DMS79 (cell line): ENCODE measurements around the gene INCA1.
"Not testable (repeated sequence)": the region's sequence is repeated elsewhere in the genome, so short reads cannot be mapped to it uniquely, and the experiment has no call there.

Experiments used
- DNase-seq: peaks from one replicate; lab custom pipeline; 2025; lab: John Stamatoyannopoulos, UW

Gene INCA1

GRCh38 chr17:4997302-4998026 is at the start of gene INCA1, which contains the start of gene KIF1C:
TSS of gene INCA1 (minus strand) at chr17:4997522. CDS start at chr17:4994437, 3,085 bp downstream.
TSS of gene KIF1C (plus strand) at chr17:4997950. CDS start at chr17:5000247, 2,297 bp downstream.
- peak; percentile 77 for DNase-seq

DNA sequence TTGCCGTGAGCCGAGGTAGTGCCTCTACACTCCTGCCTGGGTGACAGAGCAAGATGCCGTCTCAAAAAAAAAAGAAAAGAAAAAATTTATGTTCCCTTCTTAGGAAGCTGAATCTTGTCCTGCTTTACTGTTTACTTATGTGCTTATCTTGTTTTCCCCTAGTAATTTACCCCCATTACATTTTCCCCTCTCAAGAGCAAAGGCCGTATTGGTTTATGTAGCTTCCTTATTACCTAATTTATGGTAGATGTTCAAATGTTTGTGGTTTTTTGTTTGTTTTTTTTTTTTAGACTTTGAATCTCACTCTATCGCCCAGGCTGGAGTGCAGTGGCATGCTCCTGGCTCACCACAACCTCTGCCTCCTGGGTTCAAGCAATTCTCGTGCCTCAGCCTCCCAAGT is 48.2 kb upstream of the INCA1 start:
- DNase-seq, result no peak

DNA sequence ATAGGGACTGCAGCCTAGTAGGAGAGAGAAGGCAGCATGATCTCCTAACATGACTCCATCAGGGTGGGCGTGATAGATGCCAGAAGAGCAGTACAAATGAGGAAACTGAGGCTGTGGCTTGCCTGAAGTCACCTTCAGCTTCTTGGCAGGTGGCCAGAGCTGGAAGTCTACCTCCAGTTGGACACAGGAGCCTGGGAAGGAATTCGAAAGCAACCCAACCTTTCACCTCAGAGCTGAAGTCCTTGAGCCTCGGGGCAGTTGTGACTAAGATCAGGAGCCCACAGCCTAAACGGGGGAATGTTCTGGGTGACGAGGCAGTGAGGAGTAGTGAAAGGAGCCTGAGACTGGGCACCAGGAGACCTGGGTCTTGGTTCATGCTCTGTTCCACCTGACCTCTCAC is 47.3 kb upstream of the INCA1 start:
- no peak for DNase-seq

DNA sequence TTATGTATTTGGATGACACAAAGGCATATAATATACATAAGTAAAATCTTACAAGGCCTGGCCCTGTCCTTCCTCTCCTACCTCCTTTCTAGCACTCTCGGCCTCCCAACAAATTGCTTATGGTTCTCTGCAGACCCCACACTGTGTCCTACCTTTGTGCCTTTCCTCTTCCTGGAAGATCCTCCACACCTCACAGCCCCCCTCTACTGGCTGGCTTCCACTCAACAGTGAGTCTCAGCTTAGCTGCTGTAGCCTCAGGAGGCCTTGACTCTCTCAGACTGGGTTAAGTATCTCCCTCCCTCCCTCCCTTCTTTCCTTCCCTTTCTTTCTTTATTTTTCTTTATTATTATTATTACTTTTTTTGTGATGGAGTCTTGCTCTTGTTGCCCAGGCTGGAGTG is 46.2 kb upstream of the INCA1 start:
- no peak for DNase-seq

- no peak for DNase-seq
These were observed 45.1 kb upstream of the INCA1 start for GRCh38 chr17:5042157-5043022.

DNA sequence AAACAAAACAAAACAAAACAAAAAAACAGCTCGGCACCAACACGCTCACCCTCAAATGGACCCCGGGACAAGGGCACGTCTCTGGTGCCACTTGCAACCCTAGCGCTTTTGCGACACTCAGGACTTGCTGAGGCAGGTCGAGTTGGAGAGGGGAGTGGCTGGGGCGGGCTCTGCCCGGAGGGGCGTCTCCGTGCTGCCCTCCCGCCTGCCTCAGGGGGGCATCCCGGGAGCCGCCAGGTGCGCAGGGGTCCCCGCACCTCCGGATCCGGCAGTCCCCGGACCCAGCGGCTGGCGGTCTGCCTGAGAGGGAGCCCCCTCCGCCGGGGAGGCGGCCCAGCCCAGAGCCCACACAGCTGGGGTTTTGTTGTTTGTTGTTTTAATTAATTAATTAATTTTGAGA is 38.0 kb upstream of the INCA1 start, which contains the start of gene SLC52A1:
SLC52A1 (minus strand) TSS at position 112 of the 400 bp plus-strand sequence. CDS start 820 bp downstream, outside the sequence.
- peak; percentile 53 for DNase-seq

GRCh38 chr17:5034651-5035050 is 37.3 kb upstream of the INCA1 start:
- DNase-seq, result no peak

GRCh38 chr17:5034063-5034462 is 36.7 kb upstream of the INCA1 start:
- no peak for DNase-seq

- DNase-seq, result no peak
These were observed 36.2 kb upstream of the INCA1 start for GRCh38 chr17:5033352-5034015.

DNA sequence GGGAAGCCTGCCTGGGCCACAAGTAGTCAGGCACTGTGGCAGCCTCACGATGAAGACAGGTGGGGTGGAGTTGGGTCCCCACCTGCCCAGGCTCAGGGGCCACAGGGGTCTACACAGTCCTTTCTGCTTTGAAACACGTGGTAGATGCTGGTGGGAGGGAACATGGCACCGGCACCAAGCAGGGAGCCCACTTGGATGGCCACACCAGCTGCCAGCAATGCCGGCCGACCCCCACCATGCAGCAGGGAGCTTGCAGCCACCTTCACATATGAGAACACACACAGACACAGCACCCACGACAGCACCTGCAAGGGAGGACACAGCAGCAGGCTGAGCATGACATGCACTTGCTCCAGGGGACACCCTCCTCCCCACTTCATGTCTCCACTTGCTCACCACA is 35.5 kb upstream of the INCA1 start:
- DNase-seq, result no peak

- peak; percentile 73 for DNase-seq
These were observed 34.2 kb upstream of the INCA1 start for GRCh38 chr17:5031365-5032082.

DNA sequence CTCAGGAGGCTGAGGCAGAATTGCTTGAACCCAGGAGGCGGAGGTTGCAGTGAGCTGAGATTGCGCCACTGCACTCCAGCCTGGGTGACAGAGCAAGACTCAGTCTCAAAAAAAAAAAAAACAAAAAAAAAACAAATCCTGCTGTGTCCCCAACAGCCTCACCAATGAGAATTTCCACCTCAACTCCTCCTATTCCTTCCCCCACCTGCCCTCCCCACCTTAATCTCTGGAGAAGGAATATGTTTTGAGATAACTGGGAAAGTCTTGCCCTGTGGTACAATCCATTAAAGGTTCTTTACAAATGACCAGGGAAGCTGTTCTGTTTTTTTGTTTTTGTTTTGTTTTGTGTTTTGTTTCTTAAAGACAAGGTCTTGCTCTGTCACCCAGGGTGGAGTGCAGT is 32.8 kb upstream of the INCA1 start:
- DNase-seq, result not testable (repeated sequence)

DNA sequence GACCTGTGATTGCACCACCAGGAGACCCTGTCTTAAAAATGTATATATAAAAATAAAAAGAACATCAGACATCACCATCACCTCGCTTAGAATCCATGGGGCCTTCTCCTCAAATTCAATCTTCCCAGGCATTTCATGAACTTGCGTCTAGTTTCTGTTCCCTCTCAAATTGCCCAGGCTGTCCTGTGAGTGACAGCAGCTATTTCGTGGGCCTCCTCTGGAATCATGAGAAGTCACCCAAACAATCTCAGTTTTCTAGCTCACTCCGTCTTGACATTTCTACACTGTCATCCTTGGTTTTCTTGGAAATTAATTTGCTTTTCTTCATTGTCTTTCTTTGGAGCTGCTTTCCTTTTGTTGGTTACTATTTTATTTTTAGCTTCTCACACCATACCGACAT is 30.6 kb upstream of the INCA1 start:
- DNase-seq, result no peak

DNA sequence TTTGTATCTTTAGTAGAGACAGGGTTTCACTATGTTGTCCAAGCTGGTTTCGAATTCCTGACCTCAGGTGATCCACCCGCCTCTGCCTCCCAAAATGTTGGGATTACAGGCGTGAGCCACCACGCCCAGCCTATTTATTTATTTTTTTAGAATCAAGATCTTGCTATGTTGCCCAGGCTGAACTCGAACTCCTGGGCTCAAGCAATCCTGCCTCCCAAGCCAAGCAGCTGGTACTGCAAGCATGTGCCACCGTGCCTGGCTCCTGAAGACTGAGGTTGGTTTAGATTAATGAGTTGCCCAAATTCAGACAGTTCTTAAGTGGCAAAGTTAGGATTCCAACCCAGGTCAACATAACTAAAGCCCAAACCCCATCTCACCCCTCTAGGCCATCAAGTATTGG is 30.0 kb upstream of the INCA1 start:
- no peak for DNase-seq

DNA sequence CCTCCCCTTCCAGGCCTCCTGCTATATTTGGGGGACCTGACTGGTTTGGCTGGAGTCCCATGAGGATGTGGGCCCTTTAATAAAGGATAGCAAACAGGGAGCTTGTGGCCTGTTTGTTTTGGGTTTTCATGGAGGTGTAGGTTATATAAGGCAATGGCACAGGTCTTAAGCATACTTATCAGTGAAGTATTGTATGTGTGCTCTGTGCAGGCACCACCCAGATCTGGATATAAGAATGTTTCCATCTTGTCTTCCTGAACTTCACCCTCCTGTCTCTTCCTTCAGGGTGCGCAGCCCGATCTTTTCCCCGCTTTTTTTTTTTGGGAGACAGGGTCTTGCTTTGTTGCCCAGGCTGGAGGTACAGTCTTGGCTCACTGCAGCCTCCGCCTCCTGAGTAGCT is 27.3 kb upstream of the INCA1 start:
- DNase-seq, result no peak

DNA sequence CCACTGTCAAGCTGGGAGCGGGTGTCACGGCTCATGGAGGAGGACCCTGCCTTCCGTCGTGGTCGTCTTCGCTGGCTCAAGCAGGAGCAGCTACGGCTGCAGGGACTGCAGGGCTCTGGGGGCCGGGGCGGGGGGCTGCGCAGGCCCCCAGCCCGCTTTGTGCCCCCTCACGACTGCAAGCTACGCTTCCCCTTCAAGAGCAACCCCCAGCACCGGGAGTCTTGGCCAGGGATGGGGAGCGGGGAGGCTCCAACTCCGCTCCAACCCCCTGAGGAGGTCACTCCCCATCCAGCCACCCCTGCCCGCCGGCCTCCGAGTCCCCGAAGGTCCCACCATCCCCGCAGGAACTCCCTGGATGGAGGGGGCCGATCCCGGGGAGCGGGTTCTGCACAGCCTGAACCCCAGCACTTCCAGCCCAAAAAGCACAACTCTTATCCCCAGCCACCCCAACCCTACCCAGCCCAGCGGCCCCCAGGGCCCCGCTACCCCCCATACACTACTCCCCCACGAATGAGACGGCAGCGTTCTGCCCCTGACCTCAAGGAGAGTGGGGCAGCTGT is 26.3 kb upstream of the INCA1 start:
- no peak for DNase-seq

- DNase-seq, result no peak
These were observed 24.9 kb upstream of the INCA1 start for GRCh38 chr17:5022171-5022711.

DNA sequence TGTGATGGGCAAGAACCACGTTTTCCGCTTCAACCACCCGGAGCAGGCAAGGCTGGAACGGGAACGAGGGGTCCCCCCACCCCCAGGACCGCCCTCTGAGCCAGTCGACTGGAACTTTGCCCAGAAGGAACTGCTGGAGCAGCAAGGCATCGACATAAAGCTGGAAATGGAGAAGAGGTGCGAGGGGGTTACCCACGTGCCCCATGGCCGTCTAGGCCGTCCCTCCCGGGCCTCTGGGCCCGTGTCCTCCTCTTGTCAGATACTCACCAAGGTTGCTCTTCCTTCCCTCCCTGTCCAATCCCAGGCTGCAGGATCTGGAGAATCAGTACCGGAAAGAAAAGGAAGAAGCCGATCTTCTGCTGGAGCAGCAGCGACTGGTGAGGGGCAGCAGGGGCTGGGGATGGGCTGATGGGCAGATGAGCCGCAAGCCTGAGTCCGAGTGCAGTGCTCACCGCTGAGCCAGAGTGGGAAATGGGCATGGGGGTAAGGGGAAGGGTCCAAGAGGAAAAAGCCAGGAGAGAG is 23.2 kb upstream of the INCA1 start:
- no peak for DNase-seq

DNA sequence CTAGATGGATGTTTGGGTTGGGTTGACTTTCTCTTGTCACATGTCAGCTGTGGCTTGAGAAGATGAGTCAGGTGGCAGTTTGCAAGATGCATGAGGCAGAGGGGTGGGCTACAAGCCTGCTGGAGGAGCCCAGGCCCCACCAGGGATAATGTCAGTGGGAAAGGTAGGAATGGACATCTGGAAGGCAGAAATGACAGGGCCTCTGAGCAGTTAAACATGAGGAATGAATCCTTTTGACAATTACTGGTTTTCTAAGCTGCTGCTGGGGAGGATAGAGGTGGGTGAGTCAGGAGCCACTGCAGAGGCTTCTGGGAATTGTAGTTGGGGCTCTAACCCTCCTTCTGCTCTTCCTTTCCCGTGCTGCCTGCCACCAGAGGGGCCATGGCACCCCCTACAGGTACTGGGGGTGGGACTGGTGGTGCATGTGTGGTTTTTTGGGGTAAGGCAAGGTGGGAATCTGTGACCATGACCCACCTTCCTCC is 22.2 kb upstream of the INCA1 start:
- DNase-seq, result no peak

DNA sequence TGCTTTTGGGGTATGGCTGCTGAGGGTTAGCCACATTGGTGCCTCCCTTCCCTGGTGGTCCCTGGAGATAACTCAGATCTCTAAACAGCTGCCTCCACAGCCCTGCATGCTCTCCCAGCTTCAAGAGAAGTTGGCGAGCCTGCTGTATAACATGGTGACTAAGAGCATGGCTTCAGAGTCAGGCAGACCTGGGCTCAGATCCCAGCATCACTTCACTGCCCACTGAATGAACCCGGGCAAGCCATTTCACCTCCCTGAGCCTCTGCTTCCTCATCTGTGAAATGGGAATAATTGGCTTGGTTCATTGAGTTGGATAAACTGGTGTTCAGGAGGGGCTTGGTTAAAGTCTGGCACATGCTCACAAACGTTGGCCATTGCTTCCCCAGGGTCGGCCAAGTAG is 17.0 kb upstream of the INCA1 start:
- no peak for DNase-seq

- no peak for DNase-seq
These were observed 14.6 kb upstream of the INCA1 start for GRCh38 chr17:5011928-5012327.
